Stimulated activated CD4-positive, alpha-beta T cell treated with anti-CD3 and anti-CD28 coated beads, Interleukin-2, amount 100 ng/mL, for 4 hours (primary cell): ENCODE results near the gene CDK11A.
"Not testable (repeated sequence)": the region's sequence is repeated elsewhere in the genome, so short reads cannot be mapped to it uniquely, and the experiment has no call there.

Experiments
- DNase-seq: peaks from one replicate; pipeline ENCODE4 v3.0.0-alpha.2; 2020; ENCODE audit warnings: low read depth

CDK11A gene

GRCh38 chr1:1754051-1754815 is 30.1 kb upstream of the CDK11A start:
- DNase-seq, result no peak

GRCh38 chr1:1753607-1754005 is 29.4 kb upstream of the CDK11A start:
- DNase-seq, result no peak

GRCh38 chr1:1752636-1753606 is 28.8 kb upstream of the CDK11A start:
- no peak for DNase-seq

GRCh38 chr1:1752190-1752589 is 28.0 kb upstream of the CDK11A start:
- DNase-seq, result no peak

- DNase-seq, result not testable (repeated sequence)
Measured at GRCh38 chr1:1749941-1750340, 25.8 kb upstream of the CDK11A start.

GRCh38 chr1:1748686-1749321 is 24.6 kb upstream of the CDK11A start:
- no peak for DNase-seq

GRCh38 chr1:1746566-1746909 is 22.4 kb upstream of the CDK11A start:
- DNase-seq, result not testable (repeated sequence)

- DNase-seq, result peak; percentile 83
Measured at GRCh38 chr1:1745651-1746565, 21.8 kb upstream of the CDK11A start.

- DNase-seq, result not testable (repeated sequence)
Measured at GRCh38 chr1:1742529-1742928, 18.4 kb upstream of the CDK11A start.

- DNase-seq, result not testable (repeated sequence)
Measured at GRCh38 chr1:1741013-1741412, 16.9 kb upstream of the CDK11A start.

- DNase-seq, result not testable (repeated sequence)
Measured at GRCh38 chr1:1738799-1739337, 14.7 kb upstream of the CDK11A start.

- DNase-seq, result not testable (repeated sequence)
Measured at GRCh38 chr1:1737675-1738590, 13.8 kb upstream of the CDK11A start.

- DNase-seq, result no peak
Measured at GRCh38 chr1:1732381-1732780, 8.2 kb upstream of the CDK11A start.

GRCh38 chr1:1730870-1731269 is 6.7 kb upstream of the CDK11A start:
- DNase-seq, result no peak

- not testable (repeated sequence) for DNase-seq
Measured at GRCh38 chr1:1730230-1730629, 6.1 kb upstream of the CDK11A start.

- not testable (repeated sequence) for DNase-seq
Measured at GRCh38 chr1:1729116-1729816, 5.1 kb upstream of the CDK11A start.

- not testable (repeated sequence) for DNase-seq
Measured at GRCh38 chr1:1728308-1729005, 4.3 kb upstream of the CDK11A start.

GRCh38 chr1:1727131-1727651 is 3.0 kb upstream of the CDK11A start:
- DNase-seq, result not testable (repeated sequence)
